A673 (cell line): ENCODE results near the gene TLR5. TPM values are rescaled to one million over a fixed set of nuclear protein-coding genes. Genes with fewer than 3 reads are reported as not detected.

ENCODE experiments used
- BruUV-seq: library from RNA; stranded (reverse); fragments of 400-500 nt; replicated peaks from 2 replicates; lab custom pipeline; 2021; lab: Mats Ljungman, UMichigan
- CTCF ChIA-PET: fragments of 300-600 bp; sonication (Branson Sonifier 250); formaldehyde crosslinking; loops from one replicate; lab custom pipeline; 2022; ENCODE audit warnings: antibody characterized with exemption; lab: Charles Lee
- POLR2A ChIA-PET: fragments of 300-600 bp; sonication (Branson Sonifier 250); formaldehyde crosslinking; loops from one replicate; lab custom pipeline; 2022; ENCODE audit warnings: antibody characterized with exemption; ENCODE audit not compliant: low non-redundant PET; lab: Charles Lee
- DNase-seq: peaks from one replicate; pipeline ENCODE4 v3.0.0-alpha.2; 2015; ENCODE audit warnings: low spot score
- H3K27ac ChIP-seq: fragments of 200-600 bp; sonication (generic); 2 replicates; pipeline ENCODE4 v1.5.1; 2016; ENCODE audit warnings: mixed run types, low read depth, mild to moderate bottlenecking, mixed read lengths, antibody characterized with exemption, low read length; ENCODE audit not compliant: poor library complexity, severe bottlenecking
- H3K27me3 ChIP-seq: fragments of 200-600 bp; sonication (generic); replicated peaks from 2 replicates; pipeline ENCODE4 v1.6.1; 2017; ENCODE audit warnings: mixed run types, low read depth, mild to moderate bottlenecking, mixed read lengths, antibody characterized with exemption, low read length; ENCODE audit not compliant: insufficient read depth, poor library complexity
- H3K36me3 ChIP-seq: fragments of 200-600 bp; sonication (generic); 2 replicates; pipeline ENCODE4 v1.6.1; 2016; ENCODE audit warnings: mixed run types, mild to moderate bottlenecking, mixed read lengths, antibody characterized with exemption, low read length; ENCODE audit not compliant: insufficient read depth, poor library complexity, severe bottlenecking
- H3K4me1 ChIP-seq: fragments of 200-600 bp; sonication (generic); 2 replicates; pipeline ENCODE4 v1.6.1; 2017; ENCODE audit warnings: mixed run types, mild to moderate bottlenecking, mixed read lengths, antibody characterized with exemption, low read length; ENCODE audit not compliant: insufficient read depth, poor library complexity, severe bottlenecking
- H3K4me3 ChIP-seq: fragments of 200-600 bp; sonication (generic); 2 replicates; pipeline ENCODE4 v1.5.1; 2016; ENCODE audit warnings: low read depth, mixed run types, mild to moderate bottlenecking, mixed read lengths, low read length; ENCODE audit not compliant: poor library complexity, severe bottlenecking
- H3K9me3 ChIP-seq: fragments of 200-600 bp; sonication (generic); 2 replicates; pipeline ENCODE4 v1.6.1; 2016; ENCODE audit warnings: mixed run types, low read depth, mild to moderate bottlenecking, mixed read lengths, antibody characterized with exemption, low read length; ENCODE audit not compliant: poor library complexity, severe bottlenecking
- EZH2 ChIP-seq: fragments of 200-600 bp; sonication (generic); IDR thresholded peaks from 2 replicates; pipeline ENCODE4 v1.6.1; 2017; ENCODE audit warnings: borderline replicate concordance, low read depth, mild to moderate bottlenecking, mixed read lengths, antibody characterized with exemption, low read length; ENCODE audit not compliant: poor library complexity, severe bottlenecking
- intact Hi-C: fragments of 100-400 bp; cut with micrococcal nuclease; formaldehyde crosslinking; loops from one replicate; pipeline ENCODE4 v1.10.0; 2022; ENCODE audit not compliant: unreplicated experiment
- total RNA-seq: library from RNA; stranded (reverse); gene quantifications from 2 replicates; pipeline ENCODE4 v1.2.3, GENCODE V29; 2021
- TF ChIP-seq, protein P1 (sequence below): fragments of 300-800, 200-600 bp; sonication (generic); conservative IDR thresholded peaks from 2 replicates; pipeline ENCODE4 v1.5.1; 2017; ENCODE audit warnings: low read depth, mild to moderate bottlenecking, antibody characterized with exemption, low read length, moderate library complexity, mixed read lengths

The TLR5 gene
- total RNA-seq, 1 experiment from 2014 or later: 0.95 TPM

DNA sequence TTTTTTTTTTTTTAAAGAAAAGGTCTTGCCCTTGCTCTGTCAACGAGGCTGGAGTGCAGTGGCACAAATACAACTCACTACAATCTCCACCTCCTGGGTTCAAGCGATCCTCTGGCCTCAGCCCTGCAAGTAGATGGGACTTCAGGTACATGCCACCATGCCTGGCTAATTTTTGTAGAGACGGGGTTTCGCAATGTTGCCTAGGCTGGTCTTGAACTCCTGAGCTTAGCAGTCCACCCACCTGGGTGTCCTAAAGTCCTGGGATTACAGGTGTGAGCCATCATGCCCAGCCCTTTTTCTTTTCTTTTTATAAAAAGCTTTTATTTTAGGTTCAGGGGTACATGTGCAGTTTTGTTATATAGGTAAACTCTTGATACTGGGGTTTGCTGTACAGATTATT, 47.2 kb downstream of the TLR5 start:
- BruUV-seq: no TSS peak
- POLR2A ChIA-PET: no interaction called here
- H3K9me3 ChIP-seq: no peaks in the 10 kb centered on the region
- no peak for DNase-seq
- no peaks in the 10 kb centered on the region for H3K36me3 ChIP-seq
- CTCF ChIA-PET: no interaction called here
- H3K4me1 ChIP-seq: no peaks in the 10 kb centered on the region
- TF ChIP-seq, protein P1, sequence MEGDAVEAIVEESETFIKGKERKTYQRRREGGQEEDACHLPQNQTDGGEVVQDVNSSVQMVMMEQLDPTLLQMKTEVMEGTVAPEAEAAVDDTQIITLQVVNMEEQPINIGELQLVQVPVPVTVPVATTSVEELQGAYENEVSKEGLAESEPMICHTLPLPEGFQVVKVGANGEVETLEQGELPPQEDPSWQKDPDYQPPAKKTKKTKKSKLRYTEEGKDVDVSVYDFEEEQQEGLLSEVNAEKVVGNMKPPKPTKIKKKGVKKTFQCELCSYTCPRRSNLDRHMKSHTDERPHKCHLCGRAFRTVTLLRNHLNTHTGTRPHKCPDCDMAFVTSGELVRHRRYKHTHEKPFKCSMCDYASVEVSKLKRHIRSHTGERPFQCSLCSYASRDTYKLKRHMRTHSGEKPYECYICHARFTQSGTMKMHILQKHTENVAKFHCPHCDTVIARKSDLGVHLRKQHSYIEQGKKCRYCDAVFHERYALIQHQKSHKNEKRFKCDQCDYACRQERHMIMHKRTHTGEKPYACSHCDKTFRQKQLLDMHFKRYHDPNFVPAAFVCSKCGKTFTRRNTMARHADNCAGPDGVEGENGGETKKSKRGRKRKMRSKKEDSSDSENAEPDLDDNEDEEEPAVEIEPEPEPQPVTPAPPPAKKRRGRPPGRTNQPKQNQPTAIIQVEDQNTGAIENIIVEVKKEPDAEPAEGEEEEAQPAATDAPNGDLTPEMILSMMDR: no peak
- TF ChIP-seq EZH2: no peak
- intact Hi-C loops: no loop called here
- no peak overlapping the region for H3K27ac ChIP-seq
- no peaks in the 10 kb centered on the region for H3K27me3 ChIP-seq
- no peak overlapping the region for H3K4me3 ChIP-seq

DNA sequence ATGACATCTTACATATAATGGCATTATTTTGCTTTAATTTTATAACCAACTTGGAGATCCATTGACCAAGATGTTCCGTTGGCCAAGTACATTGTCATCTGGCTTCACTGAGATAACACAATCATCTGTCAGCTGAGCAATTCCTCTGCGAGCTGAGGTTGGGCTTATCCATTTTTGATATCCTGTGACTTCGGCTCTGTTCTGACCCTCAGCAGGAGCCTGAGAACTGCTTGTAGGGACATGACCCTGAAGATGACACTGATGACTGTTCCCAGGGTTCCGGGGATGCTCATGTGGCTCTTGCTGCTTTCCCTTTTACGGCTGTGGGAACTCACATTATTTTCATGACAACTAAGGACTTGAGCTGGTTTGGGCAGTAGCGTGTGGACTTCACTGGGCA, 51.2 kb downstream of the TLR5 start:
- no peak for TF ChIP-seq EZH2
- TF ChIP-seq, protein P1: no peak

DNA sequence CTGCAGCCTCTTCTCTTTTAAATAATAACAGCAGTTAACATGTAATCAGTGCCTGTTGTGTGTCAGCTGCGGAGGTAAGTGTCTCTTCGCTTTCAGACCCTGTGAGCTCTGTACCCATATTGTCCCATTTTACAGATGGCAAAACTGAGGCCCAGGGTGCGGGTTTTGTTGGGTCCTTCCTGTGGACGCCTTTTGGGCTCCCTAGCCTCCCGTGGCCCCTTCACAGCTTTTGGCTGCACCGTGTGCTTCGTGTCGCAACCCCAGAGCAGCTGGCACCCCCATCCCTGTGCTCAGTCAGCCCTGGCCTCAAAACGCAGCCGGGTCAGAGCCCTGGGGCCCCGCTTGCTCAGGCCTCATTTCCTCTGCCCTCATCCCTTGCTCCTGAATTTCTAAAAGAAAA, 53.8 kb downstream of the TLR5 start:
- no TSS peak for BruUV-seq
- intact Hi-C loops: loop anchor here (10.0 kb wide), 1 partner anchor 444 kb away; no protein-coding TSS in a partner anchor
- TF ChIP-seq, protein P1: no peak
- TF ChIP-seq EZH2: no peak
- H3K27ac ChIP-seq: no peak overlapping the region
- ChIA-PET CTCF (interaction anchor here (1.1 to 1.4 kb wide), 2 partner anchors 294 to 296 kb away, joined by 5 to 9 read pairs; no protein-coding TSS in a partner anchor), POLR2A (no interaction called here)
- H3K4me1 ChIP-seq: no peaks in the 10 kb centered on the region
- no peaks in the 10 kb centered on the region for H3K9me3 ChIP-seq
- no peak overlapping the region for H3K4me3 ChIP-seq
- no peaks in the 10 kb centered on the region for H3K36me3 ChIP-seq
- no peak for DNase-seq
- no peaks in the 10 kb centered on the region for H3K27me3 ChIP-seq

More for the DNA sequence above, 51.2 kb downstream of the TLR5 start:
- H3K4me3 ChIP-seq: no peak overlapping the region
- BruUV-seq: no TSS peak
- H3K4me1 ChIP-seq: no peaks in the 10 kb centered on the region
- DNase-seq: no peak
- intact Hi-C loops: no loop called here
- no peaks in the 10 kb centered on the region for H3K27me3 ChIP-seq
- H3K9me3 ChIP-seq: no peaks in the 10 kb centered on the region
- ChIA-PET POLR2A (no interaction called here), CTCF (interaction anchor here (0.5 kb wide), 1 partner anchor 1477 kb away, joined by 3 read pairs; no protein-coding TSS in a partner anchor)
- H3K27ac ChIP-seq: no peak overlapping the region
- H3K36me3 ChIP-seq: no peaks in the 10 kb centered on the region
